Measurements from ENCODE around the gene TBC1D22A. TPM values are rescaled to one million over a fixed set of nuclear protein-coding genes. Genes with fewer than 3 reads are reported as not detected.

The TBC1D22A gene
- total and polyA plus RNA-seq, 10 of the 15 experiments (the other 5 are each of a cell fraction or from before 2014, with no cell fraction given): 0.63 to 44.7 (median 27.4) TPM

- no peak for TF ChIP-seq ZNF217 (IDR thresholded peaks at IDR 0.05)
- no peak for TF ChIP-seq EGR1 (IDR thresholded peaks at IDR 0.05; ENCODE audit: borderline replicate concordance in 1 of 2, low read depth in 2 of 2, low read length in 2 of 2)
- TF ChIP-seq, protein P1, sequence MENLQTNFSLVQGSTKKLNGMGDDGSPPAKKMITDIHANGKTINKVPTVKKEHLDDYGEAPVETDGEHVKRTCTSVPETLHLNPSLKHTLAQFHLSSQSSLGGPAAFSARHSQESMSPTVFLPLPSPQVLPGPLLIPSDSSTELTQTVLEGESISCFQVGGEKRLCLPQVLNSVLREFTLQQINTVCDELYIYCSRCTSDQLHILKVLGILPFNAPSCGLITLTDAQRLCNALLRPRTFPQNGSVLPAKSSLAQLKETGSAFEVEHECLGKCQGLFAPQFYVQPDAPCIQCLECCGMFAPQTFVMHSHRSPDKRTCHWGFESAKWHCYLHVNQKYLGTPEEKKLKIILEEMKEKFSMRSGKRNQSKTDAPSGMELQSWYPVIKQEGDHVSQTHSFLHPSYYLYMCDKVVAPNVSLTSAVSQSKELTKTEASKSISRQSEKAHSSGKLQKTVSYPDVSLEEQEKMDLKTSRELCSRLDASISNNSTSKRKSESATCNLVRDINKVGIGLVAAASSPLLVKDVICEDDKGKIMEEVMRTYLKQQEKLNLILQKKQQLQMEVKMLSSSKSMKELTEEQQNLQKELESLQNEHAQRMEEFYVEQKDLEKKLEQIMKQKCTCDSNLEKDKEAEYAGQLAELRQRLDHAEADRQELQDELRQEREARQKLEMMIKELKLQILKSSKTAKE (IDR thresholded peaks at IDR 0.05; ENCODE audit: low read depth, poor library complexity, severe bottlenecking): no peak
- no peak for TF ChIP-seq FOXM1 (IDR thresholded peaks at IDR 0.05; ENCODE audit: low read depth, low read length)
- TF ChIP-seq, protein P2, sequence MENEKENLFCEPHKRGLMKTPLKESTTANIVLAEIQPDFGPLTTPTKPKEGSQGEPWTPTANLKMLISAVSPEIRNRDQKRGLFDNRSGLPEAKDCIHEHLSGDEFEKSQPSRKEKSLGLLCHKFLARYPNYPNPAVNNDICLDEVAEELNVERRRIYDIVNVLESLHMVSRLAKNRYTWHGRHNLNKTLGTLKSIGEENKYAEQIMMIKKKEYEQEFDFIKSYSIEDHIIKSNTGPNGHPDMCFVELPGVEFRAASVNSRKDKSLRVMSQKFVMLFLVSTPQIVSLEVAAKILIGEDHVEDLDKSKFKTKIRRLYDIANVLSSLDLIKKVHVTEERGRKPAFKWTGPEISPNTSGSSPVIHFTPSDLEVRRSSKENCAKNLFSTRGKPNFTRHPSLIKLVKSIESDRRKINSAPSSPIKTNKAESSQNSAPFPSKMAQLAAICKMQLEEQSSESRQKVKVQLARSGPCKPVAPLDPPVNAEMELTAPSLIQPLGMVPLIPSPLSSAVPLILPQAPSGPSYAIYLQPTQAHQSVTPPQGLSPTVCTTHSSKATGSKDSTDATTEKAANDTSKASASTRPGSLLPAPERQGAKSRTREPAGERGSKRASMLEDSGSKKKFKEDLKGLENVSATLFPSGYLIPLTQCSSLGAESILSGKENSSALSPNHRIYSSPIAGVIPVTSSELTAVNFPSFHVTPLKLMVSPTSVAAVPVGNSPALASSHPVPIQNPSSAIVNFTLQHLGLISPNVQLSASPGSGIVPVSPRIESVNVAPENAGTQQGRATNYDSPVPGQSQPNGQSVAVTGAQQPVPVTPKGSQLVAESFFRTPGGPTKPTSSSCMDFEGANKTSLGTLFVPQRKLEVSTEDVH (IDR thresholded peaks at IDR 0.05; ENCODE audit: low read depth, partially characterized antibody): no peak
- TF ChIP-seq, protein P3, sequence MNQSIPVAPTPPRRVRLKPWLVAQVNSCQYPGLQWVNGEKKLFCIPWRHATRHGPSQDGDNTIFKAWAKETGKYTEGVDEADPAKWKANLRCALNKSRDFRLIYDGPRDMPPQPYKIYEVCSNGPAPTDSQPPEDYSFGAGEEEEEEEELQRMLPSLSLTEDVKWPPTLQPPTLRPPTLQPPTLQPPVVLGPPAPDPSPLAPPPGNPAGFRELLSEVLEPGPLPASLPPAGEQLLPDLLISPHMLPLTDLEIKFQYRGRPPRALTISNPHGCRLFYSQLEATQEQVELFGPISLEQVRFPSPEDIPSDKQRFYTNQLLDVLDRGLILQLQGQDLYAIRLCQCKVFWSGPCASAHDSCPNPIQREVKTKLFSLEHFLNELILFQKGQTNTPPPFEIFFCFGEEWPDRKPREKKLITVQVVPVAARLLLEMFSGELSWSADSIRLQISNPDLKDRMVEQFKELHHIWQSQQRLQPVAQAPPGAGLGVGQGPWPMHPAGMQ (IDR thresholded peaks at IDR 0.05; ENCODE audit: borderline replicate concordance): no peak
- TF ChIP-seq PML (IDR thresholded peaks at IDR 0.05; ENCODE audit: low read length): no peak
- no peak for TF ChIP-seq HDAC2 (IDR thresholded peaks at IDR 0.05)
Measured at GRCh38 chr22:47100646-47101200, 338.3 kb downstream of the TBC1D22A start (continued).

All from GM12878 (cell line).